Medulla oblongata (tissue), 1 donor: ENCODE results near the gene MRPL4.

Source experiments
- DNase-seq: peaks from one replicate; pipeline ENCODE4 v3.0.0-alpha.2; 2015; ENCODE audit errors: extremely low spot score

The MRPL4 gene

DNA sequence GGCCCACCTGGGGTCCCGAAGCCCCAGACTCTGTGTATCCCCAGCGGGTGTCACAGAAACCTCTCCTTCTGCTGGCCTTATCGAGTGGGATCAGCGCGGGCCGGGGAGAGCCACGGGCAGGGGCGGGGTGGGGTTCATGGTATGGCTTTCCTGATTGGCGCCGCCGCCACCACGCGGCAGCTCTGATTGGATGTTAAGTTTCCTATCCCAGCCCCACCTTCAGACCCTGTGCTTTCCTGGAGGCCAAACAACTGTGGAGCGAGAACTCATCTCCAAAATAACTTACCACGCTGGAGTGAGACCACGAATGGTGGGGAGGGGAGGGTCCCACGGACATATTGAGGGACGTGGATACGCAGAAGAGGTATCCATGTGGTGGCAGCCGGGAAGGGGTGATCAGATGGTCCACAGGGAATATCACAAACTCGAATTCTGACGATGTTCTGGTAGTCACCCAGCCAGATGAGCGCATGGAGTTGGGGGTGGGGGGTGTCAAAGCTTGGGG, 36.7 kb downstream of the MRPL4 start:
- DNase-seq: no peak

DNA sequence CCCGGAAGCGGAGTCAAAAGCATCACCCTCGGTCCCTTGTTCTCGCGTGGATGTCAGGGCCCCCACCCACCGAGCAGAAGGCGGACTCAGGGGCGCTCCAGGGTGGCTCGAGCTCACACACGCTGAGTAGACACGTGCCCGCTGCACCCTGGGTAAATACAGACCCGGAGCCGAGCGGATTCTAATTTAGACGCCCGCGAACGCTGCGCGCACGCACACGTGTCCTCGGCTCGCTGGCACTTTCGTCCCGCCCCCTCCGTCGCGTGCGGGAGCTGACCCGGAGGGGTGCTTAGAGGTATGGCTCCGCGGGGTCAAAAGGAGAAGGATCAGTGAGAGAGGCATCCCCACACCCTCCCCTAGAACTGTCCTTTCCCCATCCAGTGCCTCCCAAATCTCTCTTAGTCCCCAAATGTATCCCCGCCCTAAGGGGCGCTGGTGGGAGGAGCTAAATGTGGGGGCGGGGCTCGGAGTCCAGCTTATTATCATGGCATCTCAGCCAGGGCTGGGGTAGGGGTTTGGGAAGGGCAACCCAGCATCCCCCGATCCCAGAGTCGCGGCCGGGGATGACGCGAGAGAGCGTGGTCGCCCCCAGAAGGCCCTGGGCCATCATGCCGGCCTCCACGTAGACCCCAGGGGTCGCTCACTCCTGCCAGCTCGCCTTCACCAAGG, 37.3 kb downstream of the MRPL4 start:
- DNase-seq: no peak

DNA sequence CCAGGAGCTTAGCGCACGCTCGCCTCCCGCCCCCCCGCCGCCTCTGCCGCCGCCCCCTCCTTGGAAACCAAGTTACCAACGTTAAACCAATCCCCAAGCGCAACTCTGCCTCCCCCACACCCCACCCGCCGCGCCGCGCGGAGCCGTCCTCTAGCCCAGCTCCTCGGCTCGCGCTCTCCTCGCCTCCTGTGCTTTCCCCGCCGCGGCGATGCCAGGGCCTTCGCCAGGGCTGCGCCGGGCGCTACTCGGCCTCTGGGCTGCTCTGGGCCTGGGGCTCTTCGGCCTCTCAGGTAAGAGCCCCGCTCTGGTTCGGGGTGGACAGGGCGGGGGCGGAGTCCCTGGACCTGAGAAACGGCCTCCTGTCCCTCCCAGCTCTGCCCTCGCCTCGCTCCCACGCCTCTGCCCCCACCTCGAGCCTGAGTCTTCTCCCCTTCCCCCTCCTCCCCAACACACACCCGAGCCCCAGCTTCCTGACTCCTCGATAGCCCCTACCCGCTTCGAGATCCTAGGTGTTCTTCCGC, 37.9 kb downstream of the MRPL4 start, which contains the start of gene ICAM5:
Gene ICAM5 (plus strand): TSS at position 117 of the 521 bp plus-strand sequence. CDS start 92 bp downstream, at position 209.
- no peak for DNase-seq

DNA sequence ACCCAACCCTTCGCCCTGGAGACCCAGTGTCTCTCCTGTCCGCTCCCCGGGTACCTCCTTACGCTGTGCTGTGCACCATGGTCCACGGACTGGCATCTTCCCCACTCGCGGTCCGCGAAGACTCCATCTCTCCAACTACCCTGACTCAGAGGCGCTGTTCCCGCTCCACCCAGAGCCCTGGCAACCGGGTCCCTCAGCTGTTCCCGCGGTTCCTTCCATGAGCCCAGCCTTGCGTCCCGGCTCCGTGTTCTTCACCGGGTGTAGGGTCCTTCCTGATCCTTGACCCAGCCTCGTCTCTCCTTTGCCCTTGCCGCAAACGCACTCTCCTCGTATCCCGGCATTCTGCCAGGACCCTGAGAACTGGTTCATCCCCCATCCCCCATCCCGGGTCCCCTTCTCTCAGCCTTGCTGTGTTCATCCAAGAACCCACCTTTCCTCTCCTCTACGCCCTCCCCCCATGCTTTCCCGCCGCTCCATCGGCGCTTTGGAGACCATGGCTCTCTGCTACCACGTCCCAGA, 38.4 kb downstream of the MRPL4 start:
- no peak for DNase-seq

DNA sequence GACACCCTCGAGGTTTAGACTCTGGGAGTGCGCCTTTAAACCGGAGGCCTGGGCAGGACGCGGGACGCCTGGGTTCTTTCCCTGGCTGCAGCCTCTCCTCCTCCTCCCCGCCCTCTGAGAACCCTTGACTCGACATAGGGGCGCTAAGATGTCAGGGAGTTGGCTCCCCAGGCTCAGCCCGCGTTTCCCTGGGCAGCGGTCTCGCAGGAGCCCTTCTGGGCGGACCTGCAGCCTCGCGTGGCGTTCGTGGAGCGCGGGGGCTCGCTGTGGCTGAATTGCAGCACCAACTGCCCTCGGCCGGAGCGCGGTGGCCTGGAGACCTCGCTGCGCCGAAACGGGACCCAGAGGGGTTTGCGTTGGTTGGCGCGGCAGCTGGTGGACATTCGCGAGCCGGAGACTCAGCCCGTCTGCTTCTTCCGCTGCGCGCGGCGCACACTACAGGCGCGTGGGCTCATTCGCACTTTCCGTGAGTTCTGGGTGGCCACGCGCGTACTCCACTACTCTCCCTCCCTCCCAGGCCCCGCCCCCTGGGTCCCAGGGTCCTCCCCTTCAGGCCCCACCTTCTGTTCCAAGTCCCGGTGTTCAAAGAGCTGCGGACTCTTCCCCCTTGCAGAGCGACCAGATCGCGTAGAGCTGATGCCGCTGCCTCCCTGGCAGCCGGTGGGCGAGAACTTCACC, 39.0 kb downstream of the MRPL4 start:
- DNase-seq: peak; percentile 34

DNA sequence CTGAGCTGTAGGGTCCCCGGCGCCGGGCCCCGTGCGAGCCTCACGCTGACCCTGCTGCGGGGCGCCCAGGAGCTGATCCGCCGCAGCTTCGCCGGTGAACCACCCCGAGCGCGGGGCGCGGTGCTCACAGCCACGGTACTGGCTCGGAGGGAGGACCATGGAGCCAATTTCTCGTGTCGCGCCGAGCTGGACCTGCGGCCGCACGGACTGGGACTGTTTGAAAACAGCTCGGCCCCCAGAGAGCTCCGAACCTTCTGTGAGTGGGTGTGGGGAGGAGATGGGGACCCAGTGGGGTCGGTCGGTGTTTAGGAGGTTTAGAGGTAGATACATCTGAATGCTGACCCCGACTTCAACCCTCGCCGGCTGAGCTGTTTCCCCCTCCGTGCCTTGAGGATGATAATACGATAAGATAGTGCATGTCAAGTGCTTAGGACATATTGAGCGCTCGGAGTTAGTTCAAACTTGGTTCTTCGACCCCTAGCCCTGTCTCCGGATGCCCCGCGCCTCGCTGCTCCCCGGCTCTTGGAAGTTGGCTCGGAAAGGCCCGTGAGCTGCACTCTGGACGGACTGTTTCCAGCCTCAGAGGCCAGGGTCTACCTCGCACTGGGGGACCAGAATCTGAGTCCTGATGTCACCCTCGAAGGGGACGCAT, 39.7 kb downstream of the MRPL4 start:
- DNase-seq: no peak

DNA sequence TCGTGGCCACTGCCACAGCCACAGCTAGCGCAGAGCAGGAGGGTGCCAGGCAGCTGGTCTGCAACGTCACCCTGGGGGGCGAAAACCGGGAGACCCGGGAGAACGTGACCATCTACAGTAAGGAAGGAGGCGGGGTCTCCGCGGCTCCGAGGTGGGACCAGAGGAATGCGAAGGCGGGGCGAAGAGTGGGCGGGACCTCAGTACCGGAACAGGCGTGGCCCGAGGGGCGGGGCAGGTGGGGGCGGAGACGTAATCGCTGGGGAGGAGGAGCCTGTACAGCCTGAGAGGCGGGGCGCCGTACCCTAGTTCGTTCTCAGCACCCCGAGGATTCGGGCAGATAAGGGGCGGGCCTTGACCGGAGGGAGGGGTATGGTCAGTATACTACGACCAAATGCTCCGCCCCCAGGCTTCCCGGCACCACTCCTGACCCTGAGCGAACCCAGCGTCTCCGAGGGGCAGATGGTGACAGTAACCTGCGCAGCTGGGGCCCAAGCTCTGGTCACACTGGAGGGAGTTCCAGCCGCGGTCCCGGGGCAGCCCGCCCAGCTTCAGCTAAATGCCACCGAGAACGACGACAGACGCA, 40.3 kb downstream of the MRPL4 start:
- DNase-seq: no peak

DNA sequence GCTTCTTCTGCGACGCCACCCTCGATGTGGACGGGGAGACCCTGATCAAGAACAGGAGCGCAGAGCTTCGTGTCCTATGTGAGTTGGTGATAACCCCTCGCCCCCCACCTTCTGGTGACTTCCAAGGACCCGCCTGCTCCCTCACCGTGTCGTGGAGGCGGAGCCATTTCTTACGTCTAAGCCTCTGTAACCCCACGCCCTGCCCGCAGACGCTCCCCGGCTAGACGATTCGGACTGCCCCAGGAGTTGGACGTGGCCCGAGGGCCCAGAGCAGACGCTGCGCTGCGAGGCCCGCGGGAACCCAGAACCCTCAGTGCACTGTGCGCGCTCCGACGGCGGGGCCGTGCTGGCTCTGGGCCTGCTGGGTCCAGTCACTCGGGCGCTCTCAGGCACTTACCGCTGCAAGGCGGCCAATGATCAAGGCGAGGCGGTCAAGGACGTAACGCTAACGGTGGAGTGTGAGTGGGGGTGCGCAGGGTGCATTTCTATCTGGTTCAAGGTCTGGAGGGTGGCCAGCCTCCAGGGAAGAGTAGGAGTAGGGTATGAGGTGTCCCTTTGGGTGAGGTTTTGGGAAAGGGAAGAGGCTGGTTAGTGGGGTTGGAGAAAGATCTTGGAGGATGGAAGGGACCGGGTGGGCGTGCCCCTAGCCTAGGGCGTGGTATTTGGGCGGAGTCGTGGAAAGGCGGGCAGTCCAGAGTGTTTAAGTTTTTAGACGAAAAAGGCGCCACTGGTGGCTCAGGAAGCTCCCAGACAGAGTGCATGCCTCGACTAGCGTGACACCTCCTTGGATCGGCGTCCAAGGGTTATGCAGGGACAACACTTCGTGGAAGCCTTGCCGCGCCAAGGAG, 41.0 kb downstream of the MRPL4 start:
- no peak for DNase-seq

DNA sequence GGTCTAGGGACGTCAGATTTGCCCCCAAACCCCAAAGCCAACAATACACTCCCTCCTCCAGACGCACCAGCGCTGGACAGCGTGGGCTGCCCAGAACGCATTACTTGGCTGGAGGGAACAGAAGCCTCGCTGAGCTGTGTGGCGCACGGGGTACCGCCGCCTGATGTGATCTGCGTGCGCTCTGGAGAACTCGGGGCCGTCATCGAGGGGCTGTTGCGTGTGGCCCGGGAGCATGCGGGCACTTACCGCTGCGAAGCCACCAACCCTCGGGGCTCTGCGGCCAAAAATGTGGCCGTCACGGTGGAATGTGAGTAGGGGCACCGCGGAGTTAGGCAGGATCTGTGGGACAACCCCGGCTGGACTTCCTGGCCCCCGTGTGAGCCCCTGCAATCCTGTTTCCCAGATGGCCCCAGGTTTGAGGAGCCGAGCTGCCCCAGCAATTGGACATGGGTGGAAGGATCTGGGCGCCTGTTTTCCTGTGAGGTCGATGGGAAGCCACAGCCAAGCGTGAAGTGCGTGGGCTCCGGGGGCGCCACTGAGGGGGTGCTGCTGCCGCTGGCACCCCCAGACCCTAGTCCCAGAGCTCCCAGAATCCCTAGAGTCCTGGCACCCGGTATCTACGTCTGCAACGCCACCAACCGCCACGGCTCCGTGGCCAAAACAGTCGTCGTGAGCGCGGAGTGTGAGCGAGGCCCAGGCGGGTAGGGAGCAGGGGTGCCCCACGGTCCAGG, 41.8 kb downstream of the MRPL4 start:
- no peak for DNase-seq

DNA sequence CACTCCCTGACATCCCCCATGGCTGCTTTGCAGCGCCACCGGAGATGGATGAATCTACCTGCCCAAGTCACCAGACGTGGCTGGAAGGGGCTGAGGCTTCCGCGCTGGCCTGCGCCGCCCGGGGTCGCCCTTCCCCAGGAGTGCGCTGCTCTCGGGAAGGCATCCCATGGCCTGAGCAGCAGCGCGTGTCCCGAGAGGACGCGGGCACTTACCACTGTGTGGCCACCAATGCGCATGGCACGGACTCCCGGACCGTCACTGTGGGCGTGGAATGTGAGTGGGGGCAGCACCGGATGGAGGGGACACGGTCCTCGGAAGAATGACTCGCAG, 42.3 kb downstream of the MRPL4 start:
- no peak for DNase-seq

DNA sequence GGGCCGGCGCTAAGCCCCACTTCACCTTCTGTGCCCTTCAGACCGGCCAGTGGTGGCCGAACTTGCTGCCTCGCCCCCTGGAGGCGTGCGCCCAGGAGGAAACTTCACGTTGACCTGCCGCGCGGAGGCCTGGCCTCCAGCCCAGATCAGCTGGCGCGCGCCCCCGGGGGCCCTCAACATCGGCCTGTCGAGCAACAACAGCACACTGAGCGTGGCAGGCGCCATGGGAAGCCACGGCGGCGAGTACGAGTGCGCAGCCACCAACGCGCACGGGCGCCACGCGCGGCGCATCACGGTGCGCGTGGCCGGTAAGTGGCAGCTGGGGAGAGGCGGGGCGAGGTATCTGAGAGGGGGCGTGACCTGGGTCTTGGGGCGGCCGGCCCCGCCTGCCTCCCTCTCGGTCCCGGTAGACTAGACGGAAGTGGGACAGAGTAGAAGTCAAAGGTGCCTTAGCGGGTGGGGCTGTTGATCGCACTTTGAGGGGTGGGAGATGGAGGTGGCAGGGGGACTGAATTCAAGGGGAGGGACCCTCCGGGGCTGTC, 43.4 kb downstream of the MRPL4 start:
- DNase-seq: no peak

DNA sequence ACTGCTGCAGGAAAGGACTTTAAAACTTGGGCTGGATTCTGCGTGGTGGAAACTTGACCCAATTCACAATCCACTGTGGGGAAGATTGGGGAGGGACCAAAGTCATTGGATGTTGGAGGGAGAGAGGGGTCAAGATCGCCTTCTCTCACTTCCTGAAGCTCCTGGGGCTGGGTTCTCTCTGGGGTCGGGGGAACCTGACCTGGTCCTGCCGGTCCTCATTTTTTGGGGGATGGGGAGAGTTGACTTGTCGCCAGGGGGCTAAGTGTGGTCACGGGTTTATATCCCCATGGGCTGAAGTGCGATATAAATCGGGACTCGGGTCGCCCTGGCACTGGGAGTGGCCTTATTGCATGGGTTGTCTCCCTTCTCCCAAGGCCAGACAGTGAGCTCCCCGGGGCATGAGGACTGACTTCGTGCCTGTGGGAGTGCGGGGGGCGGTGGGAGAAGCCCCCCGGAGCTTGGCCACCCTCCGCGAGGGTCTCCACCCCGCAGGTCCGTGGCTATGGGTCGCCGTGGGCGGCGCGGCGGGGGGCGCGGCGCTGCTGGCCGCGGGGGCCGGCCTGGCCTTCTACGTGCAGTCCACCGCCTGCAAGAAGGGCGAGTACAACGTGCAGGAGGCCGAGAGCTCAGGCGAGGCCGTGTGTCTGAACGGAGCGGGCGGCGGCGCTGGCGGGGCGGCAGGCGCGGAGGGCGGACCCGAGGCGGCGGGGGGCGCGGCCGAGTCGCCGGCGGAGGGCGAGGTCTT, 44.0 kb downstream of the MRPL4 start:
- DNase-seq: no peak

DNA sequence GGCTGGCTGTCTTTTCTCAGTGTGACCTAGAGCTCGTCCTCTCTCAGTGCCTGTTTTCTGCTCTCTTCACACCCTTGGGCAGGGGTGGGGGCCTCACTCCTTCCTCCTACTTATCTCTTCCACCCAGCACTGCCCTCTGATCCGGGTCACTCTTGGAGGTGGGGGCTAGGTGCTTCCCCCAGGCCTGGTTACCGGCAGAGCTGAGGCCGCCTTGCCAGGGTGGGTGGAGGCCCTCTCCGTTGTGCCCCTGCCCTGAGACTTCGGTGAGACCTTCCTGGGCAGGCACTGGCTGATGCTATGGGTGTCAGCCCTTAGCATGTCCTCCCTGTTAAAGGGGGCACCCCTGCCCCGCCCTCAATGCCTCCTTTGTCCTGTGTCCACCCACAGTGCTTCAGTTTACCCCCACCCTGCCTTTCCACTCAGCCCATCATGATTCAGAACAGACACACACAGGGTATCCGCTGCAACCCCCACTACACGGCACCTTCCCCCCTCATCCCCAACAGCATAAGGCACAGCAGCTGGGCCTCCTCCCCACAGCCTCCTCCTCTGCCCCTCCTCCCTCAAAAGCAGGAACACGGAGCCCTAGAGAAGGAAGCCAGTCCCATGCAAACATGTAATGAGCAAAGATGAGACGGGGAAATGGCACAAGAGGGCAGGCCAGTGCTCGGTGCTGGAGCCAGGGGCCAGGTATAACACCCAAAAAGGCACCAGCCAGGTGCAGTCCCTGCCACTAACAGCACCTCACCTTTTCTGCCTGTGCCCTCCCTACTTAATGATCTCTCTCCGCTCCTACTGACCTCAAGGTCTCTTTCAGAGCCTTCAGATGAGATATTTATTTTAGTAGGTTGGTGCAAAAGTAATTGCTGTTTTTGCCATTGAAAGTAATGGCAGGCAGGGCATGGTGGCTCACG, 47.8 kb downstream of the MRPL4 start:
- no peak for DNase-seq

DNA sequence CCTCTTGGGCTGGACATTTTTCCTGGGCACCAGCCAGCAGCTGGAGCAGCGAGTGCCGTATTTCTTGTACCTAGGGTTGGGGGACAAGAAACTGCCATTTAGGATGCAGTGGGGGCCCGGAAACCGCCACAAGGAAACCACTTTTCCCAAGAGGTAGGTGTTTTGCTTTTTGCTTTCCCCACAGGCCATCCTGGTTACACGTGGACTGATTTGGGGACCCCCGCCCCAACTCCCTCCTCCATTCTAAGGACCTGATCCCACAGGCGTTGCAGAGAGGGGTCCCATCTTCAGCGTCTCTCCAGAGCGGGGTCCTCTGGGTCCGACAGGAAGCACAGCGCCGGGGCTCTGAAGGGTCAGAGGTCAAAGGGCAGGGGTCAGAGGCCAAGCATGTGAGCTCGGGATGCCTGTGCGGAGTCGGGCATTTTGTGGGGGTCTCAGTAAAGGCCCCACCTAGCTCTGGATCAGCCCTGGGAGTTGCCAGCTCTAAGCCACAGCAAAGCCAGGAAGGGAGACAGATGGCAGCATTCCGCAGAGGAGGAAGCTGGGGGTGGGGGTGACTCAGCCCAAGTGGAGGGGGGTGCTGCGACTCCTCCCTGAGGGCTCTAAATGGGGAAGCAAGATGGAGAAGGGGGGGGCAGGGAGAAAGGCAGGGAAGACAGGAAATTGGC, 53.3 kb downstream of the MRPL4 start:
- DNase-seq: peak; percentile 56

DNA sequence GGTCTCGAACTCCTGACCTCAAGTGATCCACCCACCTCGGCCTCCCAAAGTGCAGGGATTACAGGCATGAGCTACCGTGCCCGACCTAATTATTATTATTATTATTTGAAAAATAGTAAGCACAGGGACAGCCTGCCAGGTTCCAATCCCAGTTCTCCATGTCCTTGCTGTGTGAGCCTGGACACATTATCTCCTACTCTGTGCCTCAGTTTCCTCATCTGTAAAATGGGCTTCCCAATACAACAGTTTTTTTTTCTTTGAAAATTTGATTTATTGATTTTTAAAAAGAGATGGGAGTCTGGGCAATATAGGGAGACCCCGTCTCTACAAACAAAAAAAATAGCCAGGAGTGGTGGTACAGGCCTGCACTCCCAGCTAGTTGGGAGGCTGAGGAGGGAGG, 54.3 kb downstream of the MRPL4 start:
- DNase-seq: no peak

DNA sequence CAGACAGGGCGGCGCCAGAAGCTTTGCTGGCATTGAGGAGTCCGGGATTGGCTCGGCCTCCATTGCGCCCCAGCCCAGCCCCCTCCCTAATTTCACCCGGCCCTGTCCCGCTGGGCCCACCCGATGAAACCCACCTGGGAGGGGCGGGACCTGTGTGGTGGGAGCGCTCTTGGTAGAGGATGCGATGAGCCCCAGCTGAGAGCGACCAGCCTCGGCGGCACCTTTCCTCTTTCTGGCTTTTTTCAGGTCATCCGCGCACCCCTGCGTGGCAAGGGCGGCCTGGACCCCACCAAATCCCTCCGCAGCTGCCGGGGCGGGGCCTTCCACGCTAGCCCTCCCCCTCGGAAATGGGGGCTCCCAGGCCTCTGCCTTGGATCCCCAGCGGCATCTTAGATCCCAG, 57.4 kb downstream of the MRPL4 start, which contains the start of gene ZGLP1:
Gene ZGLP1 (minus strand): TSS at position 393 of the 400 bp plus-strand sequence.
- no peak for DNase-seq
